ENCODE results near the gene NGFR. TPM values are rescaled to one million over a fixed set of nuclear protein-coding genes. Genes with fewer than 3 reads are reported as not detected.

The NGFR gene
- total and polyA plus RNA-seq, 9 of the 15 experiments (the other 6 are each of a cell fraction or from before 2014, with no cell fraction given), result 0.07 to 0.23 (median 0.13) TPM; not detected in 4

- no peak for DNase-seq (ENCODE audit: extremely low read depth in 1 of 4, low spot score in 3 of 4)
- in situ Hi-C loops (cut with MboI), result no loop called here
- Histone ChIP-seq H3K27ac (ENCODE audit: extremely low read depth, low read depth, low read length) (no peak overlapping the region), H3K9me3 (replicated peaks; ENCODE audit: control insufficient read depth, insufficient read depth, low read depth, low read length) (no peaks in the 10 kb centered on the region), H3K36me3 (ENCODE audit: control insufficient read depth, insufficient read depth, low read length) (no peaks in the 10 kb centered on the region), H3K9me1 (ENCODE audit: control insufficient read depth, insufficient read depth, low read length) (no peaks in the 10 kb centered on the region), H3K4me3 (no peak overlapping the region), H4K20me1 (replicated peaks; ENCODE audit: control insufficient read depth, insufficient read depth, low read length) (peaks cover 6% of the 10 kb centered on the region; the same call in 1 of the 2 replicates), H3K4me2 (ENCODE audit: insufficient read depth, low read length) (no peak overlapping the region), H3K27me3 (ENCODE audit: control insufficient read depth in 2 of 2, insufficient read depth in 2 of 2, low read length in 2 of 2) (peaks cover 7 to 65% of the 10 kb centered on the region in 2 experiments; a peak in 4 of 5 replicates), H3K4me1 (replicated peaks in 1 of 2; ENCODE audit: control insufficient read depth in 2 of 2, insufficient read depth in 2 of 2, low read length in 2 of 2) (peaks cover 2 to 26% of the 10 kb centered on the region in 2 experiments; a peak in 4 of 5 replicates), H2AFZ (ENCODE audit: low read depth, low read length) (no peak overlapping the region), H3K79me2 (ENCODE audit: control insufficient read depth, insufficient read depth, low read length) (no peaks in the 10 kb centered on the region), H3K9ac (ENCODE audit: insufficient read depth in 1 of 2, low read depth in 2 of 2, low read length in 2 of 2) (peak overlapping the region in 1 of 2 experiments; percentile 35; a peak in 1 of 4 replicates)
- ATAC-seq, result no peak
- FAIRE-seq, result no peak
- ChIA-PET POLR2A (interaction anchor here (0.6 to 1.1 kb wide), 5 partner anchors 13 to 597 kb away, joined by 3 to 5 read pairs (median 3); no protein-coding TSS in a partner anchor), CTCF (ENCODE audit: low intra/inter-chr PET ratio) (no interaction called here)
- intact Hi-C loops (cut with micrococcal nuclease), result no loop called here
- TF ChIP-seq NFIC (IDR thresholded peaks at IDR 0.05) (peak; percentile 14; the same call in 1 of the 2 replicates), U2AF2 (optimal IDR thresholded peaks at IDR 0.05; ENCODE audit: low read depth, low read length) (no peak)
- BruUV-seq (replicated peaks), result no TSS peak
- WGBS (ENCODE audit: insufficient coverage, low coverage, missing lambda C conversion rate), result 0% methylated on average over 3 of the region's 3 CpGs
These were observed 14.5 kb downstream of the NGFR start for GRCh38 chr17:49509588-49509917.

GRCh38 chr17:49510059-49510719 lies 15.1 kb downstream of the NGFR start:
- H3K9me3 ChIP-seq (replicated peaks; ENCODE audit: control insufficient read depth, insufficient read depth, low read depth, low read length), result no peaks in the 10 kb centered on the region
- H3K4me1 ChIP-seq (replicated peaks in 1 of 2; ENCODE audit: control insufficient read depth in 2 of 2, insufficient read depth in 2 of 2, low read length in 2 of 2), result peaks cover 8 to 29% of the 10 kb centered on the region in 2 experiments
- H3K27ac ChIP-seq (ENCODE audit: extremely low read depth, low read depth, low read length), result no peak overlapping the region
- H4K20me1 ChIP-seq (replicated peaks; ENCODE audit: control insufficient read depth, insufficient read depth, low read length), result peaks cover 6% of the 10 kb centered on the region; the same call in 1 of the 2 replicates
- no peak overlapping the region for H3K4me3 ChIP-seq
- in situ Hi-C loops (cut with MboI) (no loop called here), intact Hi-C loops (cut with micrococcal nuclease) (no loop called here)
- ATAC-seq (no peak), FAIRE-seq (no peak), DNase-seq (ENCODE audit: extremely low read depth in 1 of 4, low spot score in 3 of 4) (no peak)
- ChIA-PET POLR2A (interaction anchor here (0.6 to 1.1 kb wide), 8 partner anchors 9 to 597 kb away, joined by 3 to 5 read pairs (median 3); no protein-coding TSS in a partner anchor), CTCF (ENCODE audit: low intra/inter-chr PET ratio) (no interaction called here)
- H3K36me3 ChIP-seq (ENCODE audit: control insufficient read depth, insufficient read depth, low read length), result no peaks in the 10 kb centered on the region
- peak overlapping the region in 1 of 2 experiments; percentile 45; a peak in 2 of 4 replicates for H3K9ac ChIP-seq (ENCODE audit: insufficient read depth in 1 of 2, low read depth in 2 of 2, low read length in 2 of 2)
- 5% methylated on average over 12 of the region's 13 CpGs for WGBS (ENCODE audit: insufficient coverage, low coverage, missing lambda C conversion rate)
- no peak overlapping the region for H3K4me2 ChIP-seq (ENCODE audit: insufficient read depth, low read length)
- no peak overlapping the region for H2AFZ ChIP-seq (ENCODE audit: low read depth, low read length)
- TF ChIP-seq SFPQ (IDR thresholded peaks at IDR 0.05; ENCODE audit: low read depth, low read length), result no peak
- H3K27me3 ChIP-seq (ENCODE audit: control insufficient read depth in 2 of 2, insufficient read depth in 2 of 2, low read length in 2 of 2), result peaks cover 7 to 61% of the 10 kb centered on the region in 2 experiments; a peak in 4 of 5 replicates
- H3K79me2 ChIP-seq (ENCODE audit: control insufficient read depth, insufficient read depth, low read length), result no peaks in the 10 kb centered on the region
- no TSS peak for BruUV-seq (replicated peaks)
- no peaks in the 10 kb centered on the region for H3K9me1 ChIP-seq (ENCODE audit: control insufficient read depth, insufficient read depth, low read length)
